ENCODE data around the gene NEK7.

NEK7 gene

DNA sequence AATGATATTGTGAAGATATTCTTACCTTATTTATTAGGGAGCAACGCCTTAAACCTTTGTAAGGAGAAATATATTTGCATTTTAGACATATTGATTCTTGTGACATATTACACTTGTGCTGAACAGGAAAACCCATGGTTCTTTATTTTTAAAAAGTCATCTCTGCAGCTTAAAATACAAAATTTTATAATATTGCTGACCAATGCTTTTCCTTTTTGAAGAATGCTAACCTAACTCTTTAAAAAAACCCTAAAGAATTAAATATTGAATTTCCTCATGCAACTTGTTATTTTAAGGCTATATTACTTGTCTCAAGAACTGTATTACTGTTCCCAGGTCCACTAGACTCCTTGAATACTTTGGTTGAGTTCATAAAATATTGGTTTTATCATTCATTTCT, 99.0 kb downstream of the NEK7 start:
- no peak for DNase-seq (ENCODE audit: low read depth)

DNA sequence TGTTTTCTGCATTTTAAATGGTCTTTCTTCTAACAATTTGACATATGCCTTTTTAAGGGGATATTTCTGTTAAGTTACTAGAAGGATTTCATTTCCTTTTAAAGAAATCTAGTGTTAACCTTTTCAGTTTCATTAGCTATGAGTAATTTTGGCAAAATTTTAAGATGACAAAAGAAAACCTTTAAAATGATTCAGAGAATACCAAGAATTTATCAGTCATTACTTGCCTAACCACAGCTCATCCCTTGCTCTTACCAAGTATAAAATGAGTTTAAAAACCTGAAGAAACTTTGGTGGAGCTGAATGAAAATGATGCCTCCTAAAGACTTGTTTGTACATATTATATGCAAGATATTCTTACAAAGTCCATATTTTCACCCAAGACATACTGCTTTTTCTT, 101.7 kb downstream of the NEK7 start:
- DNase-seq (ENCODE audit: low read depth): no peak

DNA sequence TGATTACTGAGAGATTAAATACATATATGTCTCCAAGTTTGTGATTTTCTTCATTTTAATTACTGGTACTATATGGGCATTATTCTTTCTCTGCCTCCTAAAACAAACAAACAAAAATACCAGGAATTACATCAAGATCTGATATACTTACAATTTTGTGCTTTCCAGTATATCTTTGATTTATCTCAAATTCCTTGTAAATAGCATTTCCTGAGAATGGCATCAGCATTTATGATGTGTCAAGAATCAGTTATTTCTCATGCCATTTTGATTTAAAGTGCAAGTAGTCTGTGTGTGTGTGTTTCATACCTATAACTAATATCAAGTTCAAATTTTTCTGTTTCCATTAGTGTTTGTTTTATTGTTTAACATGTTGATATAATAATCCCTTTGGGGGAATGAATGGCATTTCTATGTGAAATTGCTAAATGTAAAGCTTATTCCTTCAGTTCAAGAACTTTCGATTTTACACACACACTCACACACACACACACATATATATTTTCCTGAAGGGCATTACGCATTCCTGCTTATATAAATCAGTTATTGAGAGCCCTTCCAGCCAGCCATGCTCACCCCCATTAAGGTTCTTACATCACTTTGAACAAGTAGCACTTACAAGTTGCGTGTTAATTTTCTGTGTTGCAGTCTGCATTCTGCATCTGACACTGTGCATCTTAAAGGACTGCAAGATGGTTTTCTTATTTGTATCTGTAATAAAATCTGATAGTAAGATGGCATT, 102.7 kb downstream of the NEK7 start:
- no peak for DNase-seq (ENCODE audit: low read depth)

DNA sequence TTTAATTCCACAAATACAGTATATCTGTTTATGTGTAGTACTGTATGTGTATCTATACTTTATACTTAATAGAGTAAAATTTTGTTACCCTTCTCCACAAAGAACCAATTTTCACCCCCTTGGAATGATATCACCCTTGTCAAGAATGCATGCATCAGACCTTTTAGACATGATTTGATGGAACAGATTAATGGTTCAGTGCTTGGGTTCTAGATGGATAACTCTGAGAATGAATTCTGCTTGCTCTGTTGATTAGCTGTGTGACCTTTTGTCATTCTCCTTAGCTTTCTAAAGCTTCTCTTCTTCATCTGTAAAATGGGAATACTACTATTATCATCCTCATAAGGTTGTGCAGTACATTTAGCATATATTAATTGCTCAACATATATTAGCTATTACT, 105.1 kb downstream of the NEK7 start:
- no peak for DNase-seq (ENCODE audit: low read depth)

DNA sequence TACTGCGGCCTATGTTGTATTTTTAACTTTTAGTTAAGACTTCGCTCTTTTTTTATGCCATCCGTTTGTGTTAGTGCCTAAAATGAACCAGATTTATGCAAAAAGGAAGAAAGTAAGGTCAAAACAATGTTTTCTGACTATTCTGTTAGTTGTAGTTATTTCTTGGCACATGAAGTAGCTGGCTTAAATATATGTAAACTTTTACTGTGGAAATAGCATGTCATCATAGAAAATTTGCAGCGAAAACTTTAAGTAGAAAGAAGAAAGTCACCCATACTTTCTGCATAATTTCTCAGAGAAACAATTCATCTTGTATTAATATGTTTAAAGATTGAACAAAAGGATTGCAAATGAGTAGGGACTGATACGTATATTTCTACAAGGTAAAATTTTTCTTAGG, 106.4 kb downstream of the NEK7 start:
- no peak for DNase-seq (ENCODE audit: low read depth)

DNA sequence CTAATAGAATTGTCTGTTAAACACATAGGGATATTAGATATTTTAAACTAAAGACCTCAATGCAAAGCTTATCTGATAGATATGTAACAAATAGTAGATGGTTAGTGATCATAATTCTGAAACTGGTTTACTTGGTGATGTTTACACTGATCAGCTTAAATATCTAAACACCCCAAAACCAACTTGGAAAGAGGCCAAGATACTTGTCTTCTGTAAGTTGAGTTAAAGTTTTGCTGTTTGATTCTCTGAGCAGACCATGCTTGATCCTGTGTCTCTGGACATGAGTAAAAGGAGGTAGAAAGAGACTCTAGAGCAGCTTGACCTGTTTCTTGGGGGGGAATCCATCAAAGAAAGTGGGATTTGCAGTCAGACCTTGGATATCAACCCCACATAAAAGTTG, 107.5 kb downstream of the NEK7 start:
- DNase-seq (ENCODE audit: low read depth): no peak

DNA sequence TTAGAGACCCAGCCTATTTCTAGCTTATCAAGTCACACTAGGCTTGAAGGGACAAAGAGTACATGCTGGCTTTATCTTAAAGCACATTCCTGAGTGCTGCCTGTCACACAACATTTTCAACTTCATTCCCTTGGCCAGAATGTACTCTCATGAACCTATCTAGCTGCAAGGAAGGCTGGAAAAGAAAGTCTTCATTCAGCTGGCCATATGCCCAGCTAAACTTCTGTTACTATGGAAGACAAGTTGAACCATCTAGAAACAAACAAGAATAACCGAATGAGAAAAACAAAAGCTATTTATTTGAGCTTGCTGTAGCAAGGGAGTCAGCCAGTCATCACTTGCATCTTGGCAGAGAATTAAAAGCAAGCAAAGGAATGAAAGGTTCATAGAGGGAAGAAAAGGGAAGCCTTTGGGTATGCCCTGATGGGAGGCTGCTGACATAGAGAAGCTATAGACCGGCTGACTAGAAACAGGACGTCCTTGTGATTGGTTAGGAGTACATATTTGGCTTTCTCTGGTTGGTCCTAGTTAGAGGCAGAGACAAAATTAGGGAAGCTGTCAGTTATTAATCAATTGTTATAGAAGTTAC, 108.4 kb downstream of the NEK7 start:
- DNase-seq (ENCODE audit: low read depth): no peak

DNA sequence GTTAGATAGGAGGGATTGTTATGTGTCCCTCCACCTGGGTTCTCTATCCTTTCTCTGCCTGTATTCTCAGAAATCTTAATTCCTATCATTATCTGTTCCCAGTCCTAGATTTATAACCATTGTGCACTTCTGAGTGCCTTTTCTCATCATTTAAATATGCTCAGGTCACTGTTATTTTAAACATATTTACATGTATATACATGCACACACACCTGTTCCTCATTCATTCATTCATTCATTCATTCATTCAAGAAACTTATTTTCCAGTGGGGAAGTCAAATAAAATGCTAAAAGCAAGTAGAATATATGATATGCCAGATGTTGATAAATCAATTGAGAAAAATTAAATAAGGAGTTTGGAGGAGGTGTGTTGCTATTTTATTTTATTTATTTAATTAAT, 110.3 kb downstream of the NEK7 start:
- DNase-seq (ENCODE audit: low read depth): no peak

DNA sequence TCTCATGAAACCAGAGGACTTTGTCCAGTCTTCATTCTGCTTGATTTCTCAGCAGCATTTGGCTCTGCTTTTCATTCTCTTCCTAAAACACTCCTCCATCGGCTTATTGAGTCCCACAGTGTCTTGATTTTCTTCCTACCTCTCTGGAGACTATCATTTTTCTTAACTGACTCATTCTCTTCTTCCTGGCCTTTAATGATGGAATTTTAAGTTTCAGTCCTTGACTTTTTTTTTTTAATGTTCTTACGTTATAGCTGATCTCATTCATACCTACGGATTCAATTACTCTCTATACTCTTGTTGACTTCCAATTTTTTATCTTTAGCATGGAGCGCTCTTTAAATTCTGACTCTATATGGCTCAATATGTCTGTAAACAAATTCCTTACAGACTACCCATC, 111.1 kb downstream of the NEK7 start:
- DNase-seq (ENCODE audit: low read depth): no peak

DNA sequence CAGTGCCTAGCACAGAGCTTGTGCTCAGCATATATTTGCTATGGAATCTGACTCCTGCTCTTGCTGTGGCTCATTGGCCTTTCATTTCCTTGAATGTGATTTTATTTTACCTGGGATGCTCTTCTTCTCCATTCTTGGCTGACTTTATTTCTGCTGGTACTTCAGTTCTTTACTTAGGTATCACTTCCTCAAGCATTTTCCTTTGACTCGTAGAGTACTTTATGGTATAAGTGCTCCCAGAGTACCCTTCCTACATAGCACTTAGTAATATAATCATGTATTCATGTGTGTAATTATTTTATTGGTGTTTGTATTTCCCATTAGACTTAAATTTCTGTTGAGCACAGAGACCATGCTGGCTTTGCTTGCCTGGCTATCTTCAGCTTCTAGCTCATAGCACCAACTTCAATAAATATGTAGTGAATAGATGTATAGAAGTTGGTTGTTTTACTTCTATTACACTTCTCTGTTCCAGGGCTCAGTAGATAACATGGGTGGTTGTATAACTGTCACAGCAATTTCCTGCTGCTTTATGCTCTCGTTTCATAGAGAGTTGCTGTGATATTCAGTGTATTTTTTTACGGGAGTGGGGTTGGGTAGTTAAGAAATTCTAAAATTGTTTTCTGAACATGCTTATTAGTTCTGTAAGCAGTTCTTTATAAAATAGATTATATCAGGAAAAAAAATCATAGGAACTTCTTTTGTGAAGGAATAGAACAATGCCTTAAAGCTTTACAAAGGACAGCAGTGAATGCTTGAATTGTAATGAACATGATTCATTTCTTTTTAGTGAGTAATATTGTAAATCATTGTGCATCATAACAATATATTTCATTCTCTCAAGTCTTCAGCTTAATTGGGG, 112.2 kb downstream of the NEK7 start:
- no peak for DNase-seq (ENCODE audit: low read depth)

DNA sequence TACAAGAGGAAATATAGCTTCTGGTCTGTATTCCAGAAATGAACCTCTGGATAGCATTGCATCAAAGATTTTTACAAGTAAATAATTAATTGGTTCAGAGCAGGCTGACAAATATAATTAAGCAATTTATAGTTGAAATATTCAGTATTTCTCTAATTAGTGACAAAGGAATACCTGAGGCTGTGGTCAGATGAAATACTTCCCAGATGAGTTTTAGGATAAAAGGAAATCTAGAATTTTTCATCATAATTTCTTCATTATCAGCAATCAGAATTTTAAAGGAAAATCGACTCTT, 112.8 kb downstream of the NEK7 start:
- DNase-seq (ENCODE audit: low read depth): no peak

DNA sequence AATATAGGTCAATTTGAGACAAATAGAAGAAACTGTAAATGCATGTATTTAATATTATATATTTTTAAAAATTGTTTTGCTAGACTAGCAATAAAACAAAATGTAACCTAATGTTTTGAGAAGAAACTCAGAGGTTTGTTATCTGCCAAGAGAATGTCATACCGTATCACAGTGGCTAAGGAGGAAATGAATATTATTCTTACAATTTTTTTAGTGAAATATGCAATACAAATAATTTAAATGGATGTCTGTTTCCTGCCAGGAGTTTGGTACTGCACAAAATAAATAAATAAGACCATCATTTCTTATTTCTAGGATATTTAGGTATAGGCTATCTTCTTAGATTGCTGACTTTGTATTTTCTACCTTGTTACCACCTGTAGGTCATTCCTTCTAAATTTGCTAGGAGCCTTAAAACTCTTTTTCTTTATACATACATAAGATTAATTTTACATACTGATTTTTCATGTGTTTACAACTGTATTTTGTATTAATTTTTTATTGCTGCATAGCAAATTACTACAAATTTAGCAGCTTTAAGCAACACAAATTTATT, 113.6 kb downstream of the NEK7 start:
- no peak for DNase-seq (ENCODE audit: low read depth)

DNA sequence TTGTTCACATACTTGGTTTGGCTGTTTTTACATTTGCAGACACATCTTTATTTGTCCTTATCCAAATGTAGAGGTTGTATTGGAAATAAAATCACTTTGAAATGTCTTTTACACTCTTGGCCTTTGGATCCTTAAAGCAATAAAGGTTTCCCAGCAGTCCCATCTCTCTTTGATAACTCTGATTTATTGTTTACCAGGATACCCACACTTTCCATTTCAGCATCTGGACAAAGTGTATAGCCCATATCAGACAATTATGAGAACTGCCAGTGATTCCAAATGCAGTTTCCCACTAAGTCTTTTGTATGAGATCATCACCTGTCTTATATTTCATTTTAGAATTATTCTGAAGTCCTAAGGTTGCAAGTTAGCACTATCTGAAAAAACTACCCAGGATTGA, 114.7 kb downstream of the NEK7 start:
- no peak for DNase-seq (ENCODE audit: low read depth)

DNA sequence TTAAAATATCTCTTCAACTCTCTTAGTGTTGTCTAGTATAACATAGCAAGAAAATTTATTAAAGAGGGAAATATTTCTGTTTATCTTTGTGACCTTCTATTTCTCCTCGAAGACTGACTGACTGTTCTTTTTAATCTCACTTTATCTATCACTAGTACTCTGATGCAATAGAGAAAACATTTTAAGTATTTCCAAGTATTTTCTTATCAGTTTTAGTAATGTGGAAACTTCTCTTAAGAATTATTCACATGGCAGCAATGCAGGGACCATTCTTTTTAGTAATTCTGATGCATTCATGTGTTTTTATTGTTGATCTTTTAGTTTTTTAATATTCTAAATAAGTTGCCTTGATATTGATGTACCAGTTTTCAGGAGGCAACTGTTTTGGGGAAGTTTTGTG, 115.7 kb downstream of the NEK7 start:
- no peak for DNase-seq (ENCODE audit: low read depth)

DNA sequence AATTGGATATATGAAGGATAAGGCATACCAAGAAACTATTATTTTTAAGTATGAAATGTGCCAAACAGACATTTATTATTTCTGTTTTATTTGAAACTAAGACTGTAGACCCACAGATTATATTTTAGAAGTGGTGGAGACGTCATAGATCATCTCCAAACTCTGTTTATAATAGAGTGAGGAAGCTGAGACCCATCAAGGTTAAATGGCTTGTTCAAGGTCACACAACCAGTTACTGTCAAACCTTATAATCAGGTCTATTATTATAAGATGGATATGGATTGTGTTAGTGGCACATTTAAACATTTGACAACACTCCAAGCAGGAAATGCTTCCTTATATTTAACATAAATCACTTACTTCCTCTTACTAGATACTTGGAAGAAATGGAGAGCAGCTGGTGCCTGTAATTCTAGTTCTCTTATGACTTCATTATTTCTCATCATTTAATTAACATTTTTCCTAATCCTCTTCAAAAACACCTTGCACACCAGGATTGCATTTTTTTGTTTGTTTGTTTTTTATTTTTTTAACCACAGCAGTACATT, 117.0 kb downstream of the NEK7 start:
- no peak for DNase-seq (ENCODE audit: low read depth)

DNA sequence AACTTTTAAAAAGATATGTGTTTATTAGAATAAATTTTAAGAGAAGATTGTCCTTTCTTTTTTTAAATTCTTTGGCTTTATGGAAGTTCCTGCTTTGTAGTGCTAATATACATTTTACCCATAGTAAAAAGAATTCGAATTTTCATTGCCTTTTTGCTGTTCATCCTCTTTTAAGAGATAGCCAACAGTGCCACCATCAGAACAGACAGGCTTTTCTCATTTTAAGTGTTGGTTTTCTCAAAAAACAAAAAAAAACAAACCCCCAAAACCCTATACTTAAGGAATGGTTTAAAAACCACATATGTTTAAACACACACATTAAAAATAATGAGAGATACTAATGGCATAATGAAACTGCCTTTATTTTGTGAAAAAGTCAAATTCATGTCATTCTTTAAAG, 118.8 kb downstream of the NEK7 start:
- no peak for DNase-seq (ENCODE audit: low read depth)

DNA sequence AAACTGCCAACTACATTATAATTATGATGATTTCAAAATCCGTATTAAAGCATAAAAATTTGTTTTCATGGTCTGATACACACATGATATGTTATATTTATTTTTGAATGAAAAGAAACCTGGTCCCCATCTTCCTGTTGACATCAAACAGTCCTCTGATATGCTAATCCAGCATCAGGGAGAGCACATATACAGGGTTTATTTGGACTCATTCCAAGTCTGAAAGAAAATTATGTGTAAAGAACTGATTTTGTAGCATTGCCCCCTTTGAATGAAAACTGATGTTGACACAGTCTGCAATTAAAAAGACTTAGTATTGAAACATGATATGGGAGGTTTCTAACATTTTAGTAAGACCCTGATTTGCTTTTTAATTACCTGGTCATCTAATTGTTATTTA, 119.4 kb downstream of the NEK7 start:
- no peak for DNase-seq (ENCODE audit: low read depth)

DNA sequence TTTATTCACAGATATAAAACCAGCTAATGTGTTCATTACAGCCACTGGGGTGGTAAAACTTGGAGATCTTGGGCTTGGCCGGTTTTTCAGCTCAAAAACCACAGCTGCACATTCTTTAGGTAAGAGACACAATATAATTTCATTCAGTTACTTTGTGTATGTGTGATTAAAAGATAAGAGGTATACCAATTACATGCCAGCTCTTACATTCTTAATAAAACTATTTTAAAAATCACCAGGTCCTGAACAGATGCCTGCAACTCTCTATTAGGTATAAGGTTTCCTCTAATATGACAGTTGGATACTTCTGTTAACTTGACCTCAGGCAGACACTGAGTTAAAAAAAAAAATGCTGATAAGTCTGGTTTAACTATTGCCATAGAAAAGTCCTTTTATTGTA, 122.1 kb downstream of the NEK7 start:
- DNase-seq (ENCODE audit: low read depth): no peak

DNA sequence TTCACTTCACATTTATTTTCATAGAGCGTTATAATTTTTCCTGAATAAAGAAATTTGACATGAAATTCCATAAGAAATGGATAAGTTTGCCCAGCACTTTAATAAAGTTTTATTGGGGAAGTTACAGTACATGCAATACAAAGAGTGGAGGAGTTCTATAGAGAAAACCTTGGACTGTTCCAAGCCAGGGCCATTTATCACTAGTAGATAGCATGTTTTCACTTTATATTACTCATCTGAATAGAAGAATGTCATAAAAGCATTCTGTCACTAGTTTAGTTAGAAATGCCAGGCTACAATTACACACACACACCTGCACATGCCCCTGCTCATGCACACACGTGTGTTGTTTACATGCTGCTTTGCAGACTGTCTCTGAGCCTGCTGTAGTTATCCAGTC, 123.3 kb downstream of the NEK7 start:
- no peak for DNase-seq (ENCODE audit: low read depth)

DNA sequence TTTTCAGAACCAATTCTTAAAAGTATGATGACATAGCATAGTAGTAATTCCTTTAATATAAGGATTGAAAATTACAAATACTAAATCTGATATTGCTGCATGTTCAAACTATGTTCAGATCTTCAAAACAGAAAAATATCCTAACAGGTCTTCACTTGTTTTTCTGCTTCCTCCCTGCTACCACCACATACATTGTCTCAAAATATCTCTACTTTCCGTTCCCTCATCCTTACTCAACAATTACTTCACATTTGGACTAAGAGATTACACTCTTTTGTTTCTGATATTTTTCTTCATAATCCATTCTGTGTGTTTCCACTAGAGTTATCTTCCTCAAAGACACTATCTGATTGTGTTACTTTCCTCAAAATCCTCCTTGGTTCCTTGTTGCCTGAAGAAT, 125.1 kb downstream of the NEK7 start:
- DNase-seq (ENCODE audit: low read depth): no peak

DNA sequence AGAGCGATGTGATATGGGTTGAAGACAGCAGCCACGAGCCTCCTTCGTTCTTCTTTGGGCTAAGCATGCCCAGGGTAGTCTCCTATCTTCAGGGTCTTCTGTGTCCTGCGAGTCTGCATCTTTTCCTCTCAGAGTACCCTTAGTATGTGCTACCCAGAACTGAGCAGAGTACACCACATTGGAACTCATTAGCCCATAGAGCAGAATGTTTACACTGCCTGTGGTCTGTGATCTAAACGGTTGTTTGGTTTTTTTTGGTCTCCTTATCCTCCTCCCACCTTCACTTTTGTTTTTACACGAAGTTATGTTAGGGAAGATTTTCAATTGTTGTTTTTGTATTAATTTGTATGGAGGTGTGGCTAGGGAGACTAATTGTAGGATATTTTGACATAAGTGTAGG, 126.4 kb downstream of the NEK7 start:
- DNase-seq (ENCODE audit: low read depth): no peak

DNA sequence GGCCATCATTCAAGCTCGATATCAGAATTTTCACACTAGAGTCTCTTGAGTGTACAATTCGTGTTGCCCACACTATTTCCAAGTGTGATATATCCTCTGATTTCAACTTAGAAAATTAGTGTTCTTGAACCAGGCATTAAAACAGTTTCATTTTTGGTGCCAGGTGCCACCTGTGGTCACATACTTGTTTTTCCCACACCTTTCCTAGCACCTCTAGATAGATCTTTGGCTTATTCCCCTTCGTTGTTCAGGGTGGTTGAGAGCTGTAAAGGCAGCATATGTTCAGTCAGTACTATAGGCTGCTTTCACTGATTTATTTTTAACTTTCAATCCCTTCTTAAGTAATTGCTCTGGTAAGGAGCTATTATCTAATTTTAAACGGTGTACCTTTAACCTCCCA, 131.1 kb downstream of the NEK7 start:
- DNase-seq (ENCODE audit: low read depth): no peak

DNA sequence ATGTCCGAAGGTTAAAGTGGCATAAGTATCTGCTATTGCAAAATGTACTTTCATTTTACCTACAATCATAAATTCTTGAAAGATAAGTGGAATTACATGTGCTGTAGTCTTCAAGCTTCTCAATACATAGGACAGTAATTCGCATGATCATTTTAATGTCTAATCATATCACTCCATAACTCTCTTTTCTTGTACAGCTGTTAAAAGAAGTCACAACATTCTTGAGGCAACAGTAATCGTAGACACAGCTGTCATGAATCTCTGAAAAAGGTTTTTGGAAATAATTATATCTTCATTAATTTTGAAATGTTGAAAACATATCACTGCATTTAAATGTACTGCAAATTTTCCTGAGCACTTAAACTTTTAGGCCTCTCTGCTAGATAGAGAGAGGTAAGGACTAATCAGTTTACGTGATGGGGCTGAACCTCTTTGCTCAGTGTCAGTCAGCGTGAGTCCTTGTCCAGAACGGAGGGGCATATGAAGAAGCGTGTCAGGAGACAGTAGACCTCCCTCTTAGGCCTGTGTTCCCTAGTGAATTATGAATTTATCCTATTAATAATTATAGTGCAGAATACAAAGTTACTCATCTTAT, 133.4 kb downstream of the NEK7 start:
- DNase-seq (ENCODE audit: low read depth): no peak
